ENCODE results near the gene STK40.
A peak's percentile ranks its signal among the peaks of the same experiment; 100 is the strongest.

Gene STK40

GRCh38 chr1:36321119-36321951 lies 64.4 kb downstream of the STK40 start:
- Histone ChIP-seq H3K9me3 (replicated peaks in 1 of 11) (no peaks in the 10 kb centered on the region), H3K9ac (peak overlapping the region; percentile 17 to 86 (median 31); a peak in 19 of 22 replicates), H3K36me3 (peaks cover 0 to 31% (median 6%) of the 10 kb centered on the region in 11 experiments; a peak in 10 of 22 replicates), H3K27me3 (peaks cover 0 to 15% (median 8%) of the 10 kb centered on the region in 11 experiments; a peak in 11 of 22 replicates), H4K20me1 (peaks cover 0 to 38% (median 15%) of the 10 kb centered on the region in 11 experiments; a peak in 18 of 22 replicates), H3K4me1 (peaks cover 39 to 55% (median 47%) of the 10 kb centered on the region in 10 experiments), H3K4me3 (peak overlapping the region; percentile 32 to 96 (median 52)), H3K4me2 (peak overlapping the region; percentile 88 to 100 (median 97)), H3K27ac (peak overlapping the region in 4 of 11 experiments; percentile 8 to 24 (median 17); a peak in 6 of 22 replicates)
- no peak for TF ChIP-seq Cebpa-rat (IDR thresholded peaks at IDR 0.05)

- Histone ChIP-seq H3K9ac (peak overlapping the region in 10 of 11 experiments; percentile 17 to 65 (median 38); a peak in 17 of 22 replicates), H3K27ac (peak overlapping the region in 4 of 11 experiments; percentile 8 to 24 (median 17); a peak in 5 of 22 replicates), H3K27me3 (peaks cover 0 to 15% (median 8%) of the 10 kb centered on the region in 11 experiments; a peak in 11 of 22 replicates), H3K4me2 (peak overlapping the region; percentile 88 to 100 (median 97)), H3K4me3 (peak overlapping the region; percentile 32 to 96 (median 52)), H3K4me1 (peaks cover 39 to 50% (median 46%) of the 10 kb centered on the region in 10 experiments), H3K36me3 (peaks cover 0 to 31% (median 6%) of the 10 kb centered on the region in 11 experiments; a peak in 10 of 22 replicates), H3K9me3 (replicated peaks in 1 of 11) (no peaks in the 10 kb centered on the region), H4K20me1 (peaks cover 0 to 38% (median 15%) of the 10 kb centered on the region in 11 experiments; a peak in 18 of 22 replicates)
- TF ChIP-seq Cebpa-rat (IDR thresholded peaks at IDR 0.05): no peak
These were observed 65.0 kb downstream of the STK40 start for GRCh38 chr1:36320767-36321118.

DNA sequence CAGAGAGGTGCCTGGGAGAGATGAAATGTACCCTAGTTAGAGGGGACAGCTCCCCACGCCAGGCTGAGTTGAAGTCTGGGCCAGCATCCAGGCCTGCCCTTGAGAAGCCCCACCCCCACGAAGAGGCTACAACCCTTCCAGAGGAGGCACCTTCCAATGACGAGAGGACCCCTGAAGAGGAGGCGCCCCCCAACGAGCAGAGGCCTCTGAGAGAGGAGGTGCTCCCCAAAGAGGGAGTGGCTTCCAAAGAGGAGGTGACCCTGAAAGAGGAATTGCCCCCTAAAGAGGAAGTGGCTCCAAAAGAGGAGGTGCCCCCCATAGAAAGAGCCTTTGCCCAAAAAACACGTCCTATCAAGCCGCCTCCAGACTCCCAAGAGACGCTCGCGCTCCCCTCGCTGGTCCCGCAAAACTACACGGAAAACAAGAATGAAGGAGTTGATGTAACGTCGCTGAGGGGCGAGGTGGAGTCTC lies 65.4 kb downstream of the STK40 start:
- peak overlapping the region in 1 of 11 experiments; percentile 24; a peak in 1 of 22 replicates for H3K27ac ChIP-seq
- TF ChIP-seq Cebpa-rat (IDR thresholded peaks at IDR 0.05): no peak
- H3K4me3 ChIP-seq: peak overlapping the region; percentile 32 to 96 (median 52); a peak in 16 of 20 replicates

DNA sequence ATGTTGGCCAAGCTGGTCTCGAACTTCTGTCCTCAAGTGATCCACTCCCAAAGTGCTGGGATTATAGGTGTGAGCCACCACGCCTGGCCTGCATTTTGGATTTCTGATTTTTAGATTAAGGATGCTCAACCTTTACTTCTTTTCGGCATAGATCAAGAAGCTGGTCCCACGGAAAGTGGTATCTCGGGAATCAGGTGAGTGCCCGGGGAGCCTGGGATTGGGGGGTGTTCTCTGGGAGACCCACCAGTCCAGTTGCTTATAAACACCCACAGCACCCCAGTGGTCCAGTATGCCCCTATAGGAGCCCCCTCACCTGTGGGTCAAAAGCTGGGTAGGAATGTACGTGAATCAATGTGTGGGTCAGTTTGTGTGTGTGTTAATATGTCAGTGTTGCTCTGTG lies 76.3 kb downstream of the STK40 start:
- H3K9ac ChIP-seq: no peak overlapping the region
- no peak overlapping the region for H3K27ac ChIP-seq
- no peak overlapping the region for H3K4me2 ChIP-seq
- TF ChIP-seq Cebpa-rat (IDR thresholded peaks at IDR 0.05): no peak
- no peak overlapping the region for H3K4me3 ChIP-seq
- H3K9me3 ChIP-seq (replicated peaks in 1 of 11): no peaks in the 10 kb centered on the region
- no peaks in the 10 kb centered on the region for H3K27me3 ChIP-seq
- peaks cover 0 to 38% (median 11%) of the 10 kb centered on the region in 11 experiments; a peak in 15 of 22 replicates for H3K36me3 ChIP-seq
- peaks cover 23 to 35% (median 30%) of the 10 kb centered on the region in 10 experiments for H3K4me1 ChIP-seq
- peaks cover 0 to 31% (median 22%) of the 10 kb centered on the region in 11 experiments; a peak in 18 of 22 replicates for H4K20me1 ChIP-seq

More for the DNA sequence above, 65.4 kb downstream of the STK40 start:
- Histone ChIP-seq H3K4me2 (peak overlapping the region; percentile 88 to 100 (median 97)), H3K4me1 (peaks cover 39 to 50% (median 46%) of the 10 kb centered on the region in 10 experiments), H3K9ac (peak overlapping the region in 8 of 11 experiments; percentile 17 to 65 (median 44); a peak in 10 of 22 replicates), H3K9me3 (replicated peaks in 1 of 11) (no peaks in the 10 kb centered on the region), H4K20me1 (peaks cover 0 to 38% (median 15%) of the 10 kb centered on the region in 11 experiments; a peak in 18 of 22 replicates), H3K36me3 (peaks cover 0 to 31% (median 6%) of the 10 kb centered on the region in 11 experiments; a peak in 10 of 22 replicates), H3K27me3 (peaks cover 0 to 15% (median 8%) of the 10 kb centered on the region in 11 experiments; a peak in 11 of 22 replicates)

DNA sequence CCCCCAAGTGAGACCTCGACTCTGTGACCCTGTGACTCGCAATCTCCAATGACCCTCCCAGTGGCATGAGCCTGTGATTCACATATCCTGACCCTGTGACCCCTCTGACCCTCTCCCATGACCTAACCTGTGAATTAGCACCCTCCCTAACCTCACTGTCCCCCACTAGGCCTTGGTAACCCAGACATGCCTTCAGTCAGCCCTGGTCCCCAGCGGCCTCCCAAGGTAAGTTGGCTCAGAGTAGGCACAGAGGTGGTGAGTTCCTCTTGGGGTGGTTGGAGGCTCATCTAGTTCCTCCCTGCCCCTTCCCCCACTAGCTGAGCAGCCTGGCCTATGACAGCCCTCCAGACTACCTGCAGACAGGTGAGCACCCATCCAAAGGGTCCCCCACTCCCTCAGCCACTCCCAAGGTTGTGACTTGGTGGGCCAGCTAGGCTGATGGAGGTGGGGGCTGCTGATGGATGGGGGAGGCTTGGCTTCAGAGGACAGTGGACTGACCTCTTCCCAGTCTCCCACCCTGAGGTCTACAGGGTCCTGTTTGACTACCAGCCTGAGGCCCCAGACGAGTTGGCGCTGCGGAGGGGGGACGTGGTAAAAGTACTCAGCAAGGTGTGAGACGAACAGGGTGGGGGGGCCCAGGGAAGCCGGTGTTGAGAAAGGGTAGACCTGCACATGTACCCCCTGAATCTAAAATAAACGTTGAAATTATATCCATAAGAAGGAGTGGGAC lies 78.0 kb downstream of the STK40 start:
- H3K27me3 ChIP-seq: no peaks in the 10 kb centered on the region
- H3K36me3 ChIP-seq: peaks cover 14 to 49% (median 27%) of the 10 kb centered on the region in 11 experiments
- peaks cover 0 to 46% (median 34%) of the 10 kb centered on the region in 11 experiments; a peak in 19 of 22 replicates for H4K20me1 ChIP-seq
- no peaks in the 10 kb centered on the region for H3K9me3 ChIP-seq (replicated peaks in 1 of 11)
- H3K9ac ChIP-seq: peak overlapping the region in 10 of 11 experiments; percentile 68 to 83 (median 78); a peak in 18 of 22 replicates
- TF ChIP-seq Cebpa-rat (IDR thresholded peaks at IDR 0.05): no peak
- H3K27ac ChIP-seq: peak overlapping the region in 2 of 11 experiments; percentile 20 to 26; a peak in 3 of 22 replicates
- peak overlapping the region; percentile 95 to 100 (median 100) for H3K4me2 ChIP-seq
- peak overlapping the region; percentile 67 to 83 (median 73) for H3K4me3 ChIP-seq
- H3K4me1 ChIP-seq: peaks cover 24 to 51% (median 38%) of the 10 kb centered on the region in 10 experiments

- peaks cover 0 to 54% (median 42%) of the 10 kb centered on the region in 11 experiments; a peak in 20 of 22 replicates for H4K20me1 ChIP-seq
- peaks cover 21 to 57% (median 35%) of the 10 kb centered on the region in 11 experiments for H3K36me3 ChIP-seq
- peak overlapping the region; percentile 95 to 100 (median 100) for H3K4me2 ChIP-seq
- peaks cover 24 to 59% (median 38%) of the 10 kb centered on the region in 10 experiments for H3K4me1 ChIP-seq
- H3K27me3 ChIP-seq: no peaks in the 10 kb centered on the region
- H3K27ac ChIP-seq: peak overlapping the region in 10 of 11 experiments; percentile 40 to 66 (median 60); a peak in 16 of 22 replicates
- TF ChIP-seq Cebpa-rat (IDR thresholded peaks at IDR 0.05): no peak
- H3K4me3 ChIP-seq: peak overlapping the region; percentile 67 to 83 (median 73)
- no peaks in the 10 kb centered on the region for H3K9me3 ChIP-seq (replicated peaks in 1 of 11)
- H3K9ac ChIP-seq: peak overlapping the region; percentile 67 to 83 (median 77)
These were observed 78.7 kb downstream of the STK40 start for GRCh38 chr1:36306902-36307456.

DNA sequence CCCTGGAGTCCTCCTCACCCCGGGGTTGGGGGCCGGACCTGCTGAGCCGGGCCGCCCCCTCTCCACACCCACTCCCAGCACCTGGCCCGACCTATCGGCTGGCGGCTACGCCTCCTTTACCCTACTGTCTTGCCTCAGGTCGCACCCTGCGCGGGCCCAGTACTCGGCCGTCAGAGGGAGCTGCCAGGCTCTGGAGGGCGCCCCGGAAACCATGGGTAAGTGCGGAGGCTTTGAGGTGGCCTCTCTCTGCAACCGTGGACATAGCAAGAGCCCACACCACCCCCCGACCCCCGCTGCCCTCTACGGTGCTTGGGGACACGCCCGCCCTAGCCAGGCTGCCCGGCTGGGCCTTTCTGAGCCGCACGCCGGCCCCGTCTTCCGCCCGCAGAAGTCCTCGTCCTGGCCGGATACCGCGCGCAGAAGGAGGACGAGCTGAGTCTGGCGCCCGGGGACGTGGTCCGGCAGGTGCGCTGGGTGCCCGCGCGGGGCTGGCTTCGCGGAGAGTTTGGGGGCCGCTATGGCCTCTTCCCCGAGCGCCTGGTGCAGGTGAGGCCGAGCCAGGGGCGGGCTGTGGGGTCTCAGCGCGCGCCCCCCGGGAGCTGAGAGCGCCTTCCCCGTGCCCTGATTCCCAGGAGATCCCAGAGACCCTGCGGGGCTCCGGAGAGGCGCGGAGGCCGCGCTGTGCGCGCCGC lies 79.4 kb downstream of the STK40 start, which contains the start of gene SH3D21:
SH3D21 (plus strand) TSS at position 159 of the 692 bp plus-strand sequence; CDS start at position 212, 53 bp downstream.
- TF ChIP-seq Cebpa-rat (IDR thresholded peaks at IDR 0.05): no peak
- H3K4me3 ChIP-seq: peak within 1 kb of the TSS; percentile 67 to 83 (median 73)
- peaks cover 24 to 65% (median 38%) of the 10 kb centered on the region in 10 experiments for H3K4me1 ChIP-seq
- H3K4me2 ChIP-seq: peak within 1 kb of the TSS; percentile 95 to 100 (median 100)
- peak within 1 kb of the TSS; percentile 67 to 83 (median 77) for H3K9ac ChIP-seq
- peaks cover 28 to 57% (median 41%) of the 10 kb centered on the region in 11 experiments for H3K36me3 ChIP-seq
- H4K20me1 ChIP-seq: peaks cover 4 to 59% (median 47%) of the 10 kb centered on the region in 11 experiments; a peak in 21 of 22 replicates
- H3K9me3 ChIP-seq (replicated peaks in 1 of 11): no peaks in the 10 kb centered on the region
- no peaks in the 10 kb centered on the region for H3K27me3 ChIP-seq
- H3K27ac ChIP-seq: peak within 1 kb of the TSS; percentile 40 to 66 (median 58); a peak in 20 of 22 replicates
